WTC11 (cell line): ENCODE measurements around the gene CELF6.
A peak's percentile ranks its signal among the peaks of the same experiment; 100 is the strongest.

Experiments
- CTCF ChIP-seq: fragments of 200-600 bp; IDR thresholded peaks from 2 replicates; pipeline ENCODE4 v1.8.0; 2022; ENCODE audit warnings: antibody characterized with exemption
- E2F1 ChIP-seq: sonication (generic); formaldehyde crosslinking; IDR thresholded peaks from 2 replicates; pipeline ENCODE4 v1.8.0; 2022; ENCODE audit warnings: mild to moderate bottlenecking, missing genetic modification reagents
- FOXJ3 ChIP-seq: sonication (generic); formaldehyde crosslinking; IDR thresholded peaks from 2 replicates; pipeline ENCODE4 v1.9.0; 2021; ENCODE audit warnings: missing genetic modification reagents, mild to moderate bottlenecking, borderline replicate concordance
- GABPB1 ChIP-seq: sonication (generic); formaldehyde crosslinking; IDR thresholded peaks from 2 replicates; pipeline ENCODE4 v1.8.1; 2023; ENCODE audit warnings: mild to moderate bottlenecking, missing genetic modification reagents
- IRF2 ChIP-seq: sonication (generic); formaldehyde crosslinking; IDR thresholded peaks from 2 replicates; pipeline ENCODE4 v1.8.0; 2022; ENCODE audit warnings: low read depth, missing genetic modification reagents, borderline replicate concordance
- RORB ChIP-seq: fragments of 250-450 bp; sonication (Bioruptor Pico); IDR thresholded peaks from 2 replicates; pipeline ENCODE4 v1.9.0; 2021; ENCODE audit warnings: mild to moderate bottlenecking
- TCF7 ChIP-seq: sonication (generic); formaldehyde crosslinking; IDR thresholded peaks from 2 replicates; pipeline ENCODE4 v1.8.0; 2022; ENCODE audit warnings: mild to moderate bottlenecking, low read depth, missing genetic modification reagents, moderate library complexity
- TEAD1 ChIP-seq: sonication (generic); formaldehyde crosslinking; IDR thresholded peaks from 2 replicates; pipeline ENCODE4 v1.8.0; 2022; ENCODE audit warnings: mild to moderate bottlenecking, missing genetic modification reagents
- USF1 ChIP-seq: sonication (generic); formaldehyde crosslinking; IDR thresholded peaks from 2 replicates; pipeline ENCODE4 v1.8.0; 2022; ENCODE audit warnings: mild to moderate bottlenecking, missing genetic modification reagents
- ZNF317 ChIP-seq: sonication (generic); formaldehyde crosslinking; IDR thresholded peaks from 2 replicates; pipeline ENCODE4 v1.8.1; 2023; ENCODE audit warnings: low read depth, mild to moderate bottlenecking, moderate library complexity, missing genetic modification reagents, borderline replicate concordance
- ZNF425 ChIP-seq: fragments of 250-450 bp; sonication (Bioruptor Pico); conservative IDR thresholded peaks from 2 replicates; pipeline ENCODE4 v1.9.0; 2021; ENCODE audit warnings: mild to moderate bottlenecking
- ZSCAN18 ChIP-seq: fragments of 250-450 bp; sonication (Bioruptor Pico); IDR thresholded peaks from 2 replicates; pipeline ENCODE4 v2.1.2; 2022; ENCODE audit warnings: mild to moderate bottlenecking, moderate library complexity

- TF ChIP-seq ZNF317, result no peak
- TF ChIP-seq FOXJ3, result no peak
- no peak for TF ChIP-seq TCF7
- TF ChIP-seq CTCF, result peak; percentile 73
- no peak for TF ChIP-seq ZSCAN18
- no peak for TF ChIP-seq USF1 (CRISPR knock-in tag)
- TF ChIP-seq E2F1, result no peak
- no peak for TF ChIP-seq RORB
- TF ChIP-seq GABPB1 (CRISPR knock-in tag), result no peak
- no peak for TF ChIP-seq IRF2 (CRISPR knock-in tag)
- no peak for TF ChIP-seq ZNF425 (CRISPR knock-in tag)
- TF ChIP-seq TEAD1, result no peak
Measured at GRCh38 chr15:72312605-72313447, 7.1 kb downstream of the CELF6 start.
